HCT116 (cell line): ENCODE data around the gene HMX1. TPM values are rescaled to one million over a fixed set of nuclear protein-coding genes. Genes with fewer than 3 reads are reported as not detected.

Experiments used
- ATAC-seq: fragments of 200-7000 bp; cut with Tn5 transposase; 2 replicates; pipeline ENCODE4 v1.9.1; 2020; ENCODE audit warnings: mild to moderate bottlenecking, moderate library complexity
- BruUV-seq: library from RNA; stranded (reverse); fragments of 400-500 nt; replicated peaks from 2 replicates; lab custom pipeline; 2021; lab: Mats Ljungman, UMichigan
- CTCF ChIA-PET: fragments of 300-600 bp; sonication (Branson Sonifier 250); formaldehyde crosslinking; loops from one replicate; lab custom pipeline; 2021; ENCODE audit warnings: antibody characterized with exemption; lab: Charles Lee
- POLR2A ChIA-PET: fragments of 300-600, 350-600 bp; sonication (Branson Sonifier 250); formaldehyde crosslinking; loops from one replicate; lab custom pipeline; 2021; ENCODE audit warnings: antibody characterized with exemption; lab: Charles Lee
- RAD21 ChIA-PET, 2 experiments: fragments of 300-600 bp; sonication (Branson Sonifier 250); formaldehyde crosslinking; loops; one replicate each; lab custom pipeline; 2023; ENCODE audit warnings: low total read pairs in 2 of 2; ENCODE audit not compliant: uncharacterized antibody in 2 of 2, unreplicated experiment in 2 of 2, low non-redundant PET in 1 of 2; lab: Charles Lee
- DNase-seq: peaks from one replicate; pipeline ENCODE4 v3.0.0-alpha.2; 2010; ENCODE audit warnings: low read depth, low spot score
- H2AFZ ChIP-seq: fragments of 200-600 bp; shearing (Covaris generic), sonication (generic); 2 replicates; pipeline ENCODE4 v1.6.1; 2017; ENCODE audit warnings: low read depth, mixed run types, mixed read lengths, antibody characterized with exemption, low read length; ENCODE audit not compliant: poor library complexity, severe bottlenecking
- H3K27ac ChIP-seq: 2 replicates; pipeline ENCODE4 v1.5.1; 2012; ENCODE audit warnings: low read depth, low read length
- H3K27me3 ChIP-seq: fragments of 200-600 bp; sonication (generic); 2 replicates; pipeline ENCODE4 v1.6.1; 2016; ENCODE audit warnings: mixed run types, low read length, mixed read lengths; ENCODE audit not compliant: insufficient read depth
- H3K36me3 ChIP-seq, 2 experiments: fragments of 200-500 bp in 1 of 2; fragments of 200-600 bp in 1 of 2; sonication (Bioruptor generic) in 1 of 2; sonication (generic) in 1 of 2; 2 replicates each; pipeline versions ENCODE4 v1.5.1 to v1.6.1; 2014 to 2016; ENCODE audit warnings: low read length in 2 of 2, inconsistent platforms in 1 of 2, mixed read lengths in 1 of 2, mixed run types in 1 of 2; ENCODE audit not compliant: insufficient read depth in 2 of 2, control insufficient read depth in 1 of 2
- H3K4me1 ChIP-seq, 2 experiments: fragments of 200-600 bp in 1 of 2; sonication (generic) in 1 of 2; 2 replicates each; pipeline versions ENCODE4 v1.5.1 to v1.6.1; 2012 to 2017; ENCODE audit warnings: low read length in 2 of 2, inconsistent platforms in 1 of 2, mild to moderate bottlenecking in 1 of 2, mixed read lengths in 1 of 2, mixed run types in 1 of 2, moderate library complexity in 1 of 2; ENCODE audit not compliant: insufficient read depth in 2 of 2, control insufficient read depth in 1 of 2
- H3K4me2 ChIP-seq: fragments of 200-600 bp; sonication (generic); 2 replicates; pipeline ENCODE4 v1.6.1; 2017; ENCODE audit warnings: mixed run types, low read length, mixed read lengths
- H3K4me3 ChIP-seq, 2 experiments: fragments of 200-600 bp in 1 of 2; sonication (generic) in 1 of 2; replicated peaks in 1 of 2; 2 replicates each; pipeline ENCODE4 v1.5.1; 2011 to 2016; ENCODE audit warnings: low read length in 2 of 2, control low read depth in 1 of 2, low read depth in 1 of 2, mild to moderate bottlenecking in 1 of 2, mixed read lengths in 1 of 2, mixed run types in 1 of 2
- H3K79me2 ChIP-seq: fragments of 200-600 bp; sonication (generic); 2 replicates; pipeline ENCODE4 v1.6.1; 2017; ENCODE audit warnings: mild to moderate bottlenecking, mixed run types, low read length, moderate library complexity, mixed read lengths; ENCODE audit not compliant: insufficient read depth
- H3K9ac ChIP-seq: fragments of 200-600 bp; sonication (generic); 2 replicates; pipeline ENCODE4 v1.6.1; 2016; ENCODE audit warnings: low read length, mixed read lengths
- H3K9me2 ChIP-seq: fragments of 200-600 bp; sonication (generic), shearing (Covaris generic); 2 replicates; pipeline ENCODE4 v1.6.1; 2017; ENCODE audit warnings: mixed run types, mild to moderate bottlenecking, moderate library complexity; ENCODE audit not compliant: insufficient read depth
- H3K9me3 ChIP-seq, 2 experiments: fragments of 200-500 bp in 1 of 2; fragments of 200-600 bp in 1 of 2; sonication (Bioruptor generic) in 1 of 2; sonication (generic) in 1 of 2; 2 replicates each; pipeline ENCODE4 v1.6.1; 2014 to 2017; ENCODE audit warnings: low read length in 2 of 2, mixed read lengths in 2 of 2, inconsistent platforms in 1 of 2, low read depth in 1 of 2, mild to moderate bottlenecking in 1 of 2, mixed run types in 1 of 2, moderate library complexity in 1 of 2; ENCODE audit not compliant: control insufficient read depth in 1 of 2, insufficient read depth in 1 of 2
- H4K20me1 ChIP-seq: fragments of 200-600 bp; sonication (generic), shearing (Covaris generic); 2 replicates; pipeline ENCODE4 v1.6.1; 2017; ENCODE audit warnings: mixed run types, mild to moderate bottlenecking, moderate library complexity; ENCODE audit not compliant: insufficient read depth
- ATF3 ChIP-seq: IDR thresholded peaks from 2 replicates; pipeline ENCODE4 v1.6.1; 2012
- CBX3 ChIP-seq: IDR thresholded peaks from 2 replicates; pipeline ENCODE4 v1.6.1; 2012; ENCODE audit warnings: low read depth
- EZH2phosphoT487 ChIP-seq: fragments of 200-600 bp; IDR thresholded peaks from 2 replicates; pipeline ENCODE4 v1.6.1; 2018; ENCODE audit warnings: antibody characterized with exemption, borderline replicate concordance
- MAX ChIP-seq: IDR thresholded peaks from 2 replicates; pipeline ENCODE4 v1.6.1; 2012
- POLR2A ChIP-seq: IDR thresholded peaks from 2 replicates; pipeline ENCODE4 v1.7.0; 2011; ENCODE audit warnings: borderline replicate concordance; ENCODE audit not compliant: insufficient read depth, insufficient read length; ENCODE audit errors: extremely low read depth
- SIN3A ChIP-seq: IDR thresholded peaks from 2 replicates; pipeline ENCODE4 v1.6.1; 2012; ENCODE audit warnings: low read depth
- SP1 ChIP-seq: IDR thresholded peaks from 2 replicates; pipeline ENCODE4 v1.6.1; 2012; ENCODE audit warnings: low read depth
- YY1 ChIP-seq: IDR thresholded peaks from 2 replicates; pipeline ENCODE4 v1.6.1; 2011; ENCODE audit warnings: low read length, low read depth, moderate library complexity, mild to moderate bottlenecking; ENCODE audit not compliant: insufficient replicate concordance; ENCODE audit errors: extremely low read depth
- ZBTB33 ChIP-seq: IDR thresholded peaks from 2 replicates; pipeline ENCODE4 v1.6.1; 2011; ENCODE audit warnings: mild to moderate bottlenecking, low read length, moderate library complexity; ENCODE audit not compliant: insufficient replicate concordance; ENCODE audit errors: extremely low read depth
- intact Hi-C: fragments of 100-400 bp; cut with micrococcal nuclease; formaldehyde crosslinking; loops from 2 replicates; pipeline ENCODE4 v1.10.0; 2022
- total RNA-seq: library from RNA; stranded (reverse); gene quantifications from one replicate; pipeline ENCODE4 v1.2.1, GENCODE V29; 2021; ENCODE audit not compliant: unreplicated experiment

The HMX1 gene
- total RNA-seq, 1 experiment from 2014 or later: 0.39 TPM

GRCh38 chr4:8854016-8854415, 17.6 kb downstream of the HMX1 start (continued):
- no peak for TF ChIP-seq ZBTB33
- TF ChIP-seq YY1: no peak

GRCh38 chr4:8853249-8853648, 18.4 kb downstream of the HMX1 start:
- Histone ChIP-seq H3K9me2 (no peaks in the 10 kb centered on the region), H3K4me3 (peak overlapping the region; percentile 20 to 29), H3K4me2 (peak overlapping the region; percentile 54), H3K9ac (no peak overlapping the region), H3K36me3 (no peaks in the 10 kb centered on the region), H4K20me1 (no peaks in the 10 kb centered on the region), H3K79me2 (no peaks in the 10 kb centered on the region), H3K27me3 (no peaks in the 10 kb centered on the region; the same call in 1 of the 2 replicates), H3K9me3 (no peaks in the 10 kb centered on the region), H3K27ac (no peak overlapping the region), H2AFZ (peak overlapping the region; percentile 57), H3K4me1 (peaks cover 0 to 7% of the 10 kb centered on the region in 2 experiments; a peak in 1 of 4 replicates)
- POLR2A ChIA-PET: no interaction called here
- RAD21 ChIA-PET: no interaction called here
- peak; percentile 94 for ATAC-seq
- DNase-seq: peak; percentile 38
- TF ChIP-seq SP1: no peak
- no peak for TF ChIP-seq ZBTB33
- TF ChIP-seq MAX: no peak
- no peak for TF ChIP-seq SIN3A
- TF ChIP-seq POLR2A: no peak
- no peak for TF ChIP-seq EZH2phosphoT487
- TF ChIP-seq YY1: no peak
- no peak for TF ChIP-seq ATF3
- no peak for TF ChIP-seq CBX3
- BruUV-seq: no TSS peak
- intact Hi-C loops: no loop called here
- CTCF ChIA-PET: interaction anchor here (1.0 kb wide), 1 partner anchor 165 kb away, joined by 4 read pairs; no protein-coding TSS in a partner anchor
